OCI-LY3 (cell line): ENCODE results near the gene ANKK1.

ENCODE experiments used
- EZH2phosphoT487 ChIP-seq: fragments of 200-600 bp; shearing (Covaris generic); IDR thresholded peaks from 2 replicates; pipeline ENCODE4 v1.6.1; 2018; ENCODE audit warnings: antibody characterized with exemption, mixed run types, low read depth
- TF ChIP-seq, protein P1 (sequence below): fragments of 200-600, 300-600 bp; sonication (generic); IDR thresholded peaks from 2 replicates; pipeline ENCODE4 v1.5.1; 2014; ENCODE audit warnings: antibody characterized with exemption, low read length, low read depth

DNA sequence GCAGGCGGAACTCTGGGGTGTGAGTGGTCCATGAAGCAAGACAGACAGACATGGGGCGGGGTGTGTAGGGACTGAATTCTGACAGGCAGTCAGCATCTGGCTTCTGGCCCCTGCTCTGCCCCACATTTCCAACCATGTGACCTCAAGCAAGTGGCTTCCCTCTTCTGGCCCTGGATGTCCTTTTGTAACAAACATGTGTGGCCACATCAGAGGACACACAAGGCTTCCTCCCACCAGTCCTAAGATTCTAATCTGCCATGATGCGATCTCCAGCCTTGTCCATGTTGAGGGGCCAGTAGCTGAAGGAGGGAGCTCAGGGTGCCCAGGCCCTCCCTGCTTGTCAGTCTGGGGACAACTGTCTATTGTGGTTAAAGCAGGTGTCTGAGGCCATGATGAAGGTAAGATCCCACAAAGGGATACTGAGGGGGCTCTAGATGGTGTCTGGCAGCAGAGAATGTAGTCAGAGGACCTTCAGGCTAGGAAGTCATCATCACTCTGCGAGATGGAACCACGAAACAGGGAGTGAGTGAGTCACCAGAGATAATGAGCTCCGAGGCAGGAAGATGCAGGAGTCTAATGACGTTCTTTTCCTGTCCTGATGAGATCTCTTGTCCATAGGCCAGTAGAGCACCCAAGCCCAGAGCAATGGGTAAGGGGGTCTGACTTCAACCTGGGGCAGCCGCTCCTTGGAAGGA lies 60.2 kb downstream of the ANKK1 start:
- TF ChIP-seq, protein P1, sequence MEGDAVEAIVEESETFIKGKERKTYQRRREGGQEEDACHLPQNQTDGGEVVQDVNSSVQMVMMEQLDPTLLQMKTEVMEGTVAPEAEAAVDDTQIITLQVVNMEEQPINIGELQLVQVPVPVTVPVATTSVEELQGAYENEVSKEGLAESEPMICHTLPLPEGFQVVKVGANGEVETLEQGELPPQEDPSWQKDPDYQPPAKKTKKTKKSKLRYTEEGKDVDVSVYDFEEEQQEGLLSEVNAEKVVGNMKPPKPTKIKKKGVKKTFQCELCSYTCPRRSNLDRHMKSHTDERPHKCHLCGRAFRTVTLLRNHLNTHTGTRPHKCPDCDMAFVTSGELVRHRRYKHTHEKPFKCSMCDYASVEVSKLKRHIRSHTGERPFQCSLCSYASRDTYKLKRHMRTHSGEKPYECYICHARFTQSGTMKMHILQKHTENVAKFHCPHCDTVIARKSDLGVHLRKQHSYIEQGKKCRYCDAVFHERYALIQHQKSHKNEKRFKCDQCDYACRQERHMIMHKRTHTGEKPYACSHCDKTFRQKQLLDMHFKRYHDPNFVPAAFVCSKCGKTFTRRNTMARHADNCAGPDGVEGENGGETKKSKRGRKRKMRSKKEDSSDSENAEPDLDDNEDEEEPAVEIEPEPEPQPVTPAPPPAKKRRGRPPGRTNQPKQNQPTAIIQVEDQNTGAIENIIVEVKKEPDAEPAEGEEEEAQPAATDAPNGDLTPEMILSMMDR = no peak
- TF ChIP-seq EZH2phosphoT487 = no peak
